ENCODE data around the gene INSR. TPM values are rescaled to one million over a fixed set of nuclear protein-coding genes. Genes with fewer than 3 reads are reported as not detected.
"Not testable (repeated sequence)": the region's sequence is repeated elsewhere in the genome, so short reads cannot be mapped to it uniquely, and the experiment has no call there.

Gene INSR
- total RNA-seq, 1 donor: 44.2 TPM

DNA sequence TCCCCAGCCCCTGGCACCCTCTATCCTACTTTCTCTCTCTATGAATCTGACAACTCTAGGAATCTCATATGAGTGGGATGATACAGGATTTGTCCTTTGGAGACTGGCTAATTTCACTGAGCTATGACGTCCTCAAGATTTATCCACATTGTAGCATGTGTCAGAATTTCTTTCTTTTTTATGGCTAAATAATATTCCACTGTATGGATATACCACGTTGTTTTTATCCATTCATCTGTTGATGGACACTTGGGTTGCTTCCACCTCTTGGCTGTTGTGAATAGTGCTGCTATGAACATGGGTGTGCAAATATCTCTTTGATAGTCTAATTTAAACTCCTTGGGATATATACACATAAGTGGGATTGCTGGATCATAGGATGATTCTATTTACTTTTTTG, 24.0 kb upstream of the INSR start:
- H3K36me3 ChIP-seq (ENCODE audit: insufficient read depth, low read length): no peaks in the 10 kb centered on the region
- H3K27me3 ChIP-seq (ENCODE audit: insufficient read depth, low read length): no peaks in the 10 kb centered on the region
- no peak overlapping the region for H3K4me3 ChIP-seq (ENCODE audit: insufficient read depth, low read length)
- H3K27ac ChIP-seq (ENCODE audit: low read depth, low read length): no peak overlapping the region
- no peaks in the 10 kb centered on the region for H4K20me1 ChIP-seq (ENCODE audit: insufficient read depth, low read length)
- TF ChIP-seq, protein P1, sequence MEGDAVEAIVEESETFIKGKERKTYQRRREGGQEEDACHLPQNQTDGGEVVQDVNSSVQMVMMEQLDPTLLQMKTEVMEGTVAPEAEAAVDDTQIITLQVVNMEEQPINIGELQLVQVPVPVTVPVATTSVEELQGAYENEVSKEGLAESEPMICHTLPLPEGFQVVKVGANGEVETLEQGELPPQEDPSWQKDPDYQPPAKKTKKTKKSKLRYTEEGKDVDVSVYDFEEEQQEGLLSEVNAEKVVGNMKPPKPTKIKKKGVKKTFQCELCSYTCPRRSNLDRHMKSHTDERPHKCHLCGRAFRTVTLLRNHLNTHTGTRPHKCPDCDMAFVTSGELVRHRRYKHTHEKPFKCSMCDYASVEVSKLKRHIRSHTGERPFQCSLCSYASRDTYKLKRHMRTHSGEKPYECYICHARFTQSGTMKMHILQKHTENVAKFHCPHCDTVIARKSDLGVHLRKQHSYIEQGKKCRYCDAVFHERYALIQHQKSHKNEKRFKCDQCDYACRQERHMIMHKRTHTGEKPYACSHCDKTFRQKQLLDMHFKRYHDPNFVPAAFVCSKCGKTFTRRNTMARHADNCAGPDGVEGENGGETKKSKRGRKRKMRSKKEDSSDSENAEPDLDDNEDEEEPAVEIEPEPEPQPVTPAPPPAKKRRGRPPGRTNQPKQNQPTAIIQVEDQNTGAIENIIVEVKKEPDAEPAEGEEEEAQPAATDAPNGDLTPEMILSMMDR (IDR thresholded peaks at IDR 0.05; ENCODE audit: extremely low read depth, low read depth, low read length): no peak
- H3K4me2 ChIP-seq (ENCODE audit: insufficient read depth, low read length): no peak overlapping the region
- H3K4me1 ChIP-seq (ENCODE audit: insufficient read depth, low read length): no peaks in the 10 kb centered on the region
- no peaks in the 10 kb centered on the region for H3K79me2 ChIP-seq (ENCODE audit: insufficient read depth, low read length)
- H3K9me3 ChIP-seq (ENCODE audit: low read depth, low read length): no peaks in the 10 kb centered on the region
- H2AFZ ChIP-seq (ENCODE audit: low read length): no peak overlapping the region
- DNase-seq (ENCODE audit: insufficient read length, low spot score, missing footprints): no peak

DNA sequence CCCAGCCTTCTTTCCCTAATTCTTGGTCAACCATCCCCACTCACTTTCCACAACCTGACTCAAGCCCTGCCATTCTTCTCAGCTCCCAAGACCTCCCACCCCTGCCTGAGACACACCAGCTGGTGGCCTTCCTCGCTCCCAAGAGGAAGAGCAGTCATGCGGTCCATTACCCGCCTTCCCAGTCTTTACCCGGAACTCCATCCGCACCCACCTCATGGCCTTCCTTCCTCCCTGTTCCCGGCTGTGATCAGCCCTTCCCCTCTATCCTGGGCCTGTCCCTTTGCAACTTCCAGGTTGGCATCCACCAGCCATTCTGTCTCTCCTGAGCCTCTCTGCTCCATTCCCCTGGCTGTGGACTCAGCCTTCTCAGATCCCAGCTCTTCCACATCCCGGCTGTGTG, 18.6 kb upstream of the INSR start:
- TF ChIP-seq, protein P1 (IDR thresholded peaks at IDR 0.05; ENCODE audit: extremely low read depth, low read depth, low read length): no peak
- no peak for DNase-seq (ENCODE audit: insufficient read length, low spot score, missing footprints)

DNA sequence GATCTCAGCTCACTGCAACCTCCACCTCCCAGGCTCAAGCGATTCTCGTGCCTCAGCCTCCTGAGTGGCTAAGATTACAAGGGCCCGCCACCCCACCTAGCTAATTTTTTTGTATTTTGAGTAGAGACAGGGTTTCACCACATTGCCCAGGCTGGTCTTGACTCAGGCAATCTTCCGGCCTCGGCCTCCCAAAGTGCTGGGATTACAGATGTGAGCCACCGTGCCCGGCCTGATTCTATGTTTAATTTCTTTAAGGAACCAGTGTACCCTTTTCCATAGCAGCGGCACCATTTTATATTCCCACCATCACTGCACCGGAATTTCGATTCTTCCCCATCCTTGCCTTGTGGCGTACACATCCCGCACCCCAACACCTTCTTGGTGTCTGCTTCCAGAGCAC, 17.7 kb upstream of the INSR start:
- Histone ChIP-seq H3K27ac (ENCODE audit: low read depth, low read length) (no peak overlapping the region), H3K4me3 (ENCODE audit: insufficient read depth, low read length) (no peak overlapping the region), H3K9me3 (ENCODE audit: low read depth, low read length) (no peaks in the 10 kb centered on the region), H4K20me1 (ENCODE audit: insufficient read depth, low read length) (no peaks in the 10 kb centered on the region), H3K27me3 (ENCODE audit: insufficient read depth, low read length) (no peaks in the 10 kb centered on the region), H2AFZ (ENCODE audit: low read length) (no peak overlapping the region), H3K79me2 (ENCODE audit: insufficient read depth, low read length) (no peaks in the 10 kb centered on the region), H3K36me3 (ENCODE audit: insufficient read depth, low read length) (no peaks in the 10 kb centered on the region), H3K4me2 (ENCODE audit: insufficient read depth, low read length) (no peak overlapping the region), H3K4me1 (ENCODE audit: insufficient read depth, low read length) (no peaks in the 10 kb centered on the region)
- DNase-seq (ENCODE audit: insufficient read length, low spot score, missing footprints): no peak
- TF ChIP-seq, protein P1 (IDR thresholded peaks at IDR 0.05; ENCODE audit: extremely low read depth, low read depth, low read length): no peak

More for the DNA sequence above, 18.6 kb upstream of the INSR start:
- Histone ChIP-seq H3K27ac (ENCODE audit: low read depth, low read length) (no peak overlapping the region), H3K27me3 (ENCODE audit: insufficient read depth, low read length) (no peaks in the 10 kb centered on the region), H3K79me2 (ENCODE audit: insufficient read depth, low read length) (no peaks in the 10 kb centered on the region), H2AFZ (ENCODE audit: low read length) (no peak overlapping the region), H3K4me2 (ENCODE audit: insufficient read depth, low read length) (no peak overlapping the region), H3K4me3 (ENCODE audit: insufficient read depth, low read length) (no peak overlapping the region), H3K4me1 (ENCODE audit: insufficient read depth, low read length) (no peaks in the 10 kb centered on the region), H3K36me3 (ENCODE audit: insufficient read depth, low read length) (no peaks in the 10 kb centered on the region), H3K9me3 (ENCODE audit: low read depth, low read length) (no peaks in the 10 kb centered on the region), H4K20me1 (ENCODE audit: insufficient read depth, low read length) (no peaks in the 10 kb centered on the region)

DNA sequence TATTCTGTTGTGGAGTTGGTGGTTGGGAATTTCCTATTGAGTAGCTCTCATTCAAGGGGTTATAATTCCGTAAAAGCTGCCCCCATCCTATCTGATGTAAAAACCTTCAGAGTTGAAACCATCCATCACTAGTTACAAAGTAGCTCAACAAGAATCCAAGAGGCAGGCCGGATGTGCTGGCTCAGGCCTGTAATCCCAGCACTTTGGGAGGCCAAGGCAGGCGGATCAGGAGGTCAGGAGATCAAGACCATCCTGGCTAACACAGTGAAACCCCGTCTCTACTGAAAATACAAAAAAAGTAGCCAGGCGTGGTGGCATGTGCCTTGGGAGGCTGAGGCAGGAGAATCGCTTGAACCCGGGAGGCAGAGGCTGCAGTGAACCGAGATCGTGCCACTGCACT, 14.1 kb upstream of the INSR start:
- not testable (repeated sequence) for DNase-seq (ENCODE audit: insufficient read length, low spot score, missing footprints); H4K20me1 ChIP-seq (ENCODE audit: insufficient read depth, low read length); H3K27ac ChIP-seq (ENCODE audit: low read depth, low read length); H3K27me3 ChIP-seq (ENCODE audit: insufficient read depth, low read length); H3K9me3 ChIP-seq (ENCODE audit: low read depth, low read length); H3K4me2 ChIP-seq (ENCODE audit: insufficient read depth, low read length); H2AFZ ChIP-seq (ENCODE audit: low read length); H3K4me1 ChIP-seq (ENCODE audit: insufficient read depth, low read length); H3K36me3 ChIP-seq (ENCODE audit: insufficient read depth, low read length); H3K79me2 ChIP-seq (ENCODE audit: insufficient read depth, low read length); H3K4me3 ChIP-seq (ENCODE audit: insufficient read depth, low read length)
